ENCODE results near the gene CYTH2. TPM values are rescaled to one million over a fixed set of nuclear protein-coding genes. Genes with fewer than 3 reads are reported as not detected.

The CYTH2 gene
- total and polyA plus RNA-seq, 9 of the 15 experiments (the other 6 are each of a cell fraction or from before 2014, with no cell fraction given): 1.8 to 45.2 (median 23.8) TPM

- H4K20me1 ChIP-seq (replicated peaks; ENCODE audit: control insufficient read depth, insufficient read depth, low read length): peaks cover 9% of the 10 kb centered on the region
- peaks cover 86% of the 10 kb centered on the region for H3K36me3 ChIP-seq (ENCODE audit: control insufficient read depth, insufficient read depth, low read length)
- intact Hi-C loops (cut with micrococcal nuclease) (no loop called here), in situ Hi-C loops (cut with MboI) (no loop called here)
- H3K9me3 ChIP-seq (replicated peaks; ENCODE audit: control insufficient read depth, insufficient read depth, low read depth, low read length): no peaks in the 10 kb centered on the region
- ATAC-seq (peak; percentile 65), FAIRE-seq (no peak), DNase-seq (ENCODE audit: extremely low read depth in 1 of 4, low spot score in 3 of 4) (peak; percentile 33 to 52 (median 48))
- H3K27ac ChIP-seq (ENCODE audit: extremely low read depth, low read depth, low read length): no peak within 1 kb of the TSS
- ChIA-PET CTCF (ENCODE audit: low intra/inter-chr PET ratio) (no interaction called here), POLR2A (no interaction called here)
- H3K4me2 ChIP-seq (ENCODE audit: insufficient read depth, low read length): no peak within 1 kb of the TSS
- BruUV-seq (replicated peaks): no TSS peak
- no peaks in the 10 kb centered on the region for H3K27me3 ChIP-seq (ENCODE audit: control insufficient read depth in 2 of 2, insufficient read depth in 2 of 2, low read length in 2 of 2)
- H3K79me2 ChIP-seq (ENCODE audit: control insufficient read depth, insufficient read depth, low read length): peaks cover 12% of the 10 kb centered on the region
- no peak within 1 kb of the TSS for H3K4me3 ChIP-seq
- peak within 1 kb of the TSS in 1 of 2 experiments; percentile 74; a peak in 2 of 4 replicates for H3K9ac ChIP-seq (ENCODE audit: insufficient read depth in 1 of 2, low read depth in 2 of 2, low read length in 2 of 2)
- no peaks in the 10 kb centered on the region for H3K9me1 ChIP-seq (ENCODE audit: control insufficient read depth, insufficient read depth, low read length)
- peaks cover 0 to 36% of the 10 kb centered on the region in 2 experiments; a peak in 2 of 5 replicates for H3K4me1 ChIP-seq (replicated peaks in 1 of 2; ENCODE audit: control insufficient read depth in 2 of 2, insufficient read depth in 2 of 2, low read length in 2 of 2)
- WGBS (ENCODE audit: insufficient coverage, low coverage, missing lambda C conversion rate): 93% methylated on average over 10 of the region's 16 CpGs
- H2AFZ ChIP-seq (ENCODE audit: low read depth, low read length): no peak within 1 kb of the TSS
- no peak for TF ChIP-seq GTF3C2 (IDR thresholded peaks at IDR 0.05; ENCODE audit: borderline replicate concordance, extremely low read depth, insufficient read length)
- TF ChIP-seq DIDO1 (tag; IDR thresholded peaks at IDR 0.05; ENCODE audit: low read depth): no peak
These were observed 13.8 kb upstream of the CYTH2 start, which contains the start of gene KCNJ14 for GRCh38 chr19:48455171-48455907. KCNJ14 (plus strand) TSS chr19:48455574; CDS start chr19:48461725, 6,151 bp downstream.

Data from K562 (cell line).